HEK293T (cell line): ENCODE measurements around the gene RPL15.
"Not testable (repeated sequence)": the region's sequence is repeated elsewhere in the genome, so short reads cannot be mapped to it uniquely, and the experiment has no call there.

Experiments used
- CTCF ChIA-PET: fragments of 350-600 bp; formaldehyde crosslinking; extraction: SDS; loops from one replicate; lab custom pipeline; 2021; ENCODE audit warnings: antibody characterized with exemption, inconsistent platforms; lab: Yijun Ruan, JAX
- POLR2A ChIA-PET: fragments of 350-600 bp; formaldehyde crosslinking; extraction: SDS; loops from one replicate; lab custom pipeline; 2020; ENCODE audit warnings: antibody characterized with exemption, inconsistent platforms; lab: Yijun Ruan, JAX
- DNase-seq: peaks from one replicate; pipeline ENCODE4 v3.0.0; 2012; ENCODE audit warnings: mixed read lengths; ENCODE audit errors: extremely low spot score
- ARNT ChIP-seq: fragments of 450-650 bp; IDR thresholded peaks from 2 replicates; pipeline ENCODE4 v1.6.1; 2017; ENCODE audit warnings: mild to moderate bottlenecking
- BHLHE40 ChIP-seq: fragments of 450-650 bp; IDR thresholded peaks from 2 replicates; pipeline ENCODE4 v1.6.1; 2016; ENCODE audit warnings: mild to moderate bottlenecking, moderate library complexity, borderline replicate concordance
- CTBP1 ChIP-seq: fragments of 450-650 bp; IDR thresholded peaks from 2 replicates; pipeline ENCODE4 v1.6.1; 2016; ENCODE audit warnings: borderline replicate concordance
- ELF4 ChIP-seq: fragments of 450-650 bp; IDR thresholded peaks from 2 replicates; pipeline ENCODE4 v1.6.1; 2017; ENCODE audit warnings: antibody characterized with exemption
- FOXA1 ChIP-seq: fragments of 450-650 bp; IDR thresholded peaks from 2 replicates; pipeline ENCODE4 v1.6.1; 2016; ENCODE audit warnings: mild to moderate bottlenecking
- FOXK2 ChIP-seq: fragments of 450-650 bp; IDR thresholded peaks from 2 replicates; pipeline ENCODE4 v1.6.1; 2016; ENCODE audit warnings: mild to moderate bottlenecking
- FOXM1 ChIP-seq: fragments of 450-650 bp; IDR thresholded peaks from 2 replicates; pipeline ENCODE4 v1.6.1; 2017; ENCODE audit warnings: mild to moderate bottlenecking, borderline replicate concordance
- HDGF ChIP-seq: fragments of 450-650 bp; IDR thresholded peaks from 2 replicates; pipeline ENCODE4 v1.6.1; 2017; ENCODE audit warnings: antibody characterized with exemption, borderline replicate concordance
- L3MBTL2 ChIP-seq: fragments of 450-650 bp; conservative IDR thresholded peaks from 2 replicates; pipeline ENCODE4 v1.6.1; 2016; ENCODE audit warnings: mild to moderate bottlenecking
- LEF1 ChIP-seq: fragments of 450-650 bp; IDR thresholded peaks from 2 replicates; pipeline ENCODE4 v1.6.1; 2017; ENCODE audit warnings: mild to moderate bottlenecking, borderline replicate concordance
- NFRKB ChIP-seq: fragments of 450-650 bp; IDR thresholded peaks from 2 replicates; pipeline ENCODE4 v1.6.1; 2016; ENCODE audit warnings: mild to moderate bottlenecking, moderate library complexity
- PKNOX1 ChIP-seq: fragments of 450-650 bp; IDR thresholded peaks from 2 replicates; pipeline ENCODE4 v1.6.1; 2016
- SP1 ChIP-seq: fragments of 450-650 bp; IDR thresholded peaks from 2 replicates; pipeline ENCODE4 v1.6.1; 2017
- SUZ12 ChIP-seq: fragments of 450-650 bp; IDR thresholded peaks from 2 replicates; pipeline ENCODE4 v1.6.1; 2016; ENCODE audit warnings: mild to moderate bottlenecking
- TARDBP ChIP-seq: fragments of 450-650 bp; IDR thresholded peaks from 2 replicates; pipeline ENCODE4 v1.6.1; 2016
- ZNF384 ChIP-seq: fragments of 450-650 bp; IDR thresholded peaks from 2 replicates; pipeline ENCODE4 v1.6.1; 2016

RPL15 gene

GRCh38 chr3:23916886-23917678 lies at the start of gene RPL15, which contains the start of gene NKIRAS1:
RPL15 (plus strand) TSS chr3:23917132; CDS start chr3:23917860, 728 bp downstream.
NKIRAS1 (minus strand) TSS chr3:23916990; CDS start chr3:23910904, 6,086 bp downstream.
- TF ChIP-seq LEF1 (peak; percentile 51; the same call in 1 of the 2 replicates), ZNF384 (no peak), BHLHE40 (no peak), HDGF (no peak), L3MBTL2 (0 out of 2 replicates have a peak, but pooled peaks have one; percentile 22), FOXM1 (no peak), NFRKB (peak; percentile 78), SUZ12 (no peak), FOXK2 (no peak), TARDBP (no peak; the same call in 1 of the 2 replicates), CTBP1 (peak; percentile 71; the same call in 1 of the 2 replicates), FOXA1 (no peak), ELF4 (peak; percentile 98), ARNT (0 out of 2 replicates have a peak, but pooled peaks have one; percentile 32), SP1 (no peak), PKNOX1 (no peak)
- DNase-seq = peak; percentile 92
- ChIA-PET CTCF (no interaction called here), POLR2A (interaction anchor here (0.5 to 2.9 kb wide), 82 partner anchors 8 to 1158 kb away, joined by 3 to 62 read pairs (median 4); no protein-coding TSS in a partner anchor)

- ChIA-PET POLR2A (interaction anchor here (2.4 kb wide), 1 partner anchor 50 kb away, joined by 13 read pairs; the partner anchor contains the start of genes NKIRAS1 and RPL15), CTCF (no interaction called here)
- no peak for DNase-seq
- no peak for TF ChIP-seq LEF1
- no peak for TF ChIP-seq FOXM1
- no peak for TF ChIP-seq ZNF384
- TF ChIP-seq FOXK2 = no peak
- no peak for TF ChIP-seq HDGF
- TF ChIP-seq FOXA1 = no peak
- no peak for TF ChIP-seq SUZ12
Measured at GRCh38 chr3:23867400-23867799, 49.5 kb upstream of the RPL15 start.

- DNase-seq = no peak
- CTCF ChIA-PET = interaction anchor here (0.6 kb wide), 1 partner anchor 531 kb away, joined by 7 read pairs; no protein-coding TSS in a partner anchor
Measured at GRCh38 chr3:23867838-23868237, 49.1 kb upstream of the RPL15 start.

GRCh38 chr3:23869977-23870662 lies 46.8 kb upstream of the RPL15 start:
- ChIA-PET CTCF (no interaction called here), POLR2A (no interaction called here)
- TF ChIP-seq PKNOX1 (peak; percentile 75), NFRKB (no peak)
- DNase-seq = no peak

More at GRCh38 chr3:23867838-23868237, 49.1 kb upstream of the RPL15 start:
- TF ChIP-seq LEF1 = no peak
- no peak for TF ChIP-seq FOXK2
- TF ChIP-seq HDGF = no peak
- no peak for TF ChIP-seq PKNOX1
- no peak for TF ChIP-seq BHLHE40
- no peak for TF ChIP-seq NFRKB
- no peak for TF ChIP-seq ZNF384
- no peak for TF ChIP-seq CTBP1
- no peak for TF ChIP-seq SUZ12
- no peak for TF ChIP-seq L3MBTL2
- TF ChIP-seq ELF4 = no peak
- no peak for TF ChIP-seq SP1
- POLR2A ChIA-PET = no interaction called here

GRCh38 chr3:23870663-23871043 lies 46.3 kb upstream of the RPL15 start:
- DNase-seq, CTCF ChIA-PET, POLR2A ChIA-PET: not testable (repeated sequence)

GRCh38 chr3:23871361-23871760 lies 45.6 kb upstream of the RPL15 start:
- DNase-seq, CTCF ChIA-PET, POLR2A ChIA-PET: not testable (repeated sequence)

- ChIA-PET CTCF (no interaction called here), POLR2A (no interaction called here)
- no peak for DNase-seq
- TF ChIP-seq BHLHE40 (no peak), FOXM1 (no peak), TARDBP (no peak), ELF4 (no peak), ZNF384 (no peak), L3MBTL2 (no peak)
Measured at GRCh38 chr3:23872330-23872729, 44.6 kb upstream of the RPL15 start.
